Measurements from ENCODE around the gene PDPN.

Gene PDPN

GRCh38 chr1:13619909-13620308, 36.3 kb downstream of the PDPN start:
- no peak for DNase-seq

DNA sequence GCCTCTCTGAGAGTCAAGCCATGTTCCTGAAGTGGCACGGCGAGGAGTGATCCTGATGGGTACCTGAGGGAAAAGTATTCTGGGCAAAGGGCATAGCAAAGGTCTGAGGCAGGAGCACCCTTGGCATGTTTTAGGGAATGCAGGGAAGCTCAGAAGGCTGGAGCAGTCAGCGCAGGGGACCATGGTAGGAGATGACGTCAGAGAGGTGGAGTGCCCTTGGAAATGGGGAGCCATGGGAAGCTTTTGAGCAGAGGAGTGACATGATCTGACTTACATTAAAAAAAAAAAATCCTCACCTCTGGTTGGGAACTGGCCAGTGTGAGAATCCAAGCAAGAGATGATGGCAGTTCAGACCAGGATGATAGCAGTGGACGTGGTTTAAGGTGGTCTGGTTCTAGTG, 37.2 kb downstream of the PDPN start:
- DNase-seq: no peak

- no peak for DNase-seq
These were observed 38.8 kb downstream of the PDPN start for GRCh38 chr1:13622446-13622845.

GRCh38 chr1:13623021-13623637, 39.5 kb downstream of the PDPN start:
- no peak for DNase-seq

DNA sequence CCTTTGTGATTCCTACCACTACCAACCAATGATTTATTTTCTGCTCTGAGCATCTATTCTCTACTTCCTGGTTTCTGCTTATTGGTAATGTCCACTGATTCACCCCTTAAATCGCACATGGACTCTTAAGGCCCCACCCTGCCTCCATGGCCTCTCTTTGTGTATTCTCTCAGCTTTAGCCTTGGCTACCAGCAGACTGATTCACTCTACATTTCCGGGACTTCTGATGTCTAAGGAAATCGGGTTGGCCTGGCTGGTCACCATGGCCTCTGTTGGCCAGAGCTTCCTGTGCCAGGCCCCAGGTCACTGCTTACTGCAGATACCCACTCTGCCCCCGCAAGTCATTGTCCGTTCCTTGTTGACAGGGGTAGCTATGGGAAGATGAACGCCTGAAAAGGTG, 40.9 kb downstream of the PDPN start:
- no peak for DNase-seq

DNA sequence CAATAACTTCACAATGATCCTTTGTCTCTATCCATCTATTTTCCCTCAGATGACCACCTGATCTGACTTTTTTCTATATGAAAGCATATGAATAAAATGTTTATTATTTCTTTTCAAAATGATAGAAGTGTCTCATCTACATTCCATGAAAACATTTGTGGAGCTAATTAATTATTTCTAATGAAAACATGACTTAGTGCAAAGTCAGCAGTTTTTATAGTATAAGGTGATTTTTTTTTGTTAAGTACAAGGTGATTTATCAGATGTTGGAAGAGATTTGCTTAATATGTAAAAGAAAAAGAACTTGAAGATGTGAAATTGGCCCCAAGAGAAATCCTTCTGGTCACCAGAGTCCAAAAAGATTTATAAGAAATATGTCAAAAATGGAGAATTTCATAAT, 43.5 kb downstream of the PDPN start:
- no peak for DNase-seq

DNA sequence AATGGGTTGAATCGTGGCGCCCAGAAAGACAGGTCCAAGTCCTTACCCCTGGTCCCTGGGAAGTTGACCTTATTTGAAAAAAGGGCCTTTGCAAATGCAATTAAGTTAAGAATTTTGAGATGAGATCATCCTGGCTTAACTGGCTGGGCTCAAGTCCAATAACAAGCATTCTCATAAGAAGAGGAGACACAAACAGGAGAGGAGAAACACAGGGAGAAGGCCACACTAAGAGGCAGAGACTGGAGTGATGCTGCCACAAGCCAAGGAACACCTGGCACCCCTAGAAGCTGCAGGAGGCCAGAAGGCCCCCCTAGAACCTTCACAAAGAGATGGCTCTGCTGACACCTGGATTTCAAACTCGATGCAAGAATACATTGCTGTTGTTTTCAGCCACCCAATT, 44.6 kb downstream of the PDPN start:
- no peak for DNase-seq

GRCh38 chr1:13628711-13629110, 45.1 kb downstream of the PDPN start:
- DNase-seq: no peak

DNA sequence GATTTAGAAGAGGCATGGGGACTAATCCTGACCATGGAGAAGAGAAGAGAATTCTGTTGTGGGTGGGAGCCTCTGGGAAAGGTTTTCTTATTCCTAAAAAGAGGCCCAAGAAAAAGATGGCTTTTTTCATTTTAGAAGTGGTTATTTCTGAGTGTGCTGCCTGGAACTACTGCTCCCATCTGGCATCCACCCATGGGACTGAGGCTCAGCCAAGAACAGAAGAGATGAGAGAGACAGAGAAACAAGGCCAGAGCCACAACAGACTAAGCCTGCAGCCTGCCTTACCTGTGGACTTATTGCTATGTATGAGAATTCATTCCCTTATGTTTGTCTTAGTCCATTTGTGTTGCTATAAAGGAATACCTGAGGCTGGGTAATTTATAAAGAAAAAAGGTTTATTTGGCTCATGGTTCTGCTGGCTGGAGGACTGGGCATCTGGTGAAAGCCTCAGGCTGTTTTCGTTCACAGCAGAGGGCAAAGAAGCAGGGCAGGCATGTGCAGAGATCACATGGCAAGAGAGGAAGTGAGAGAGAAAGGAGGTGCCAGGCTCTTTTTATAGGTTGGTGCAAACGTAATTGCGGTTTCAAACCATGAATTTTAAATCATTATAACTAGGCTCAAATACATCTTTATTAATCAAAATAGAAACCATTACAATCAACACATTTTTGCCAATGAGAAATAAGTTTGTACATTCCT, 58.8 kb downstream of the PDPN start:
- no peak for DNase-seq

GRCh38 chr1:13643017-13643416, 59.4 kb downstream of the PDPN start:
- no peak for DNase-seq

DNA sequence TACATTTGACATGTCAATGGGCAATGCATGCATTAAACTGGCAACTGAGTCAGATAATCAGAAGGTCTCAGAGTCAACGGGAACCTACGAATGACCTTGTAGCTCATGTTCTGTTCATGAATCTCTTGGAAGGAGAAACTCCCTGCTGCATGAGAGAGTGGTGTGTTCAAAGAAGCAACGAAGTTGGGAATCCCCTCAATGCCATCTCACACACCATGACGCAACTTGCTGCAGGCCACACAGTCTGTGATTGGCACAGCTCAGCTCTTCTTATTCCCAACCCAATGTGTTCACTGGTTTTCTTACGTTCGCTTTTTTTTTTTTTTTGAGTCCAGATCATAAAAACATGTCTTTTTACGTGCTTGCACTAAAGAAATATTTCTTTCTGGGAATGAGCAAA, 62.9 kb downstream of the PDPN start:
- DNase-seq: no peak

- no peak for DNase-seq
These were observed 67.6 kb downstream of the PDPN start for GRCh38 chr1:13651279-13651678.

DNA sequence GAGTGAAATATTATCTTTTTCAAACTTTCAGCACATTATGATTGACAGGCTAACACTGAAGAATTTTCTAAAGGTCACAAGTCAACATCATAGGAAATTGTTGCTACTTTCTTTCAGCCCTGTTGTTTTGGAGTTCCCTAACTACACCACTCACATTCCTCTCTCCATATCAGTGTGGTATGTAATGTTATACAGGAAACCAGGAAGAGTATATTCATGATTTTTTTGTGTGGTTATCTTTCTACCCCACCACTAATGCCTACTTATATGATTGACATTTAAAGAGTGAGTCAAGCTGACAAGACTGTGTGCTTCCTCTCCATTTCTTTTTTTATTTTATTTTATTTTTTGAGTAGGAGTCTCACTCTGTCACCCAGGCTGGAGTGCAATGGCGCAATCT, 68.6 kb downstream of the PDPN start:
- no peak for DNase-seq

DNA sequence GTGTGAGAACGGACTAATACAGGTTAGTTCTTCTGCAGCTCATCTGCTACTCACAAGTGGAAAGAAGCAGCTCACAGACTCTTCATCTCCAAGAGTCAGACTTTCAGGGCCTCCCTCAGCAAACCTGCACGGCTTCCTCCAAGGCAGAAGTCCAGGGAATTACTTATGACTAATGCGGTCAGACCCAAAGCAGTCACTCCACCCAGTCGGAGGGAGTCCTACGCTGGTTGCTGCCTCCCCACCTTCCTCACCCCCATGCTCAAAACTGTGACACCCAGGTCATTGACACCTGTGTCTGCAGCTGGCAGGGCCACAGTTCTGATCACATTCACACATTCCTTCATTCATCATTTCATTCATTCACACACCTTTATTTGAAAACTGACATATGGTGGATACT, 77.9 kb downstream of the PDPN start:
- DNase-seq: no peak

GRCh38 chr1:13662493-13662892, 78.9 kb downstream of the PDPN start:
- DNase-seq: no peak

GRCh38 chr1:13663969-13664368, 80.3 kb downstream of the PDPN start:
- DNase-seq: no peak

- DNase-seq: no peak
These were observed 80.8 kb downstream of the PDPN start for GRCh38 chr1:13664451-13664850.

GRCh38 chr1:13666317-13666716, 82.7 kb downstream of the PDPN start:
- DNase-seq: no peak

Data from bone marrow (tissue), 2 donors.